A549 treated with dexamethasone at 1 μM for 4 hours (cell line): Measurements from ENCODE around the gene ICE1. TPM values are rescaled to one million over a fixed set of nuclear protein-coding genes. Genes with fewer than 3 reads are reported as not detected.

Source experiments
- total RNA-seq: library from RNA; stranded (reverse); fragments of 200-300 nt; extraction: Qiagen RNA extraction; gene quantifications from 5 replicates; pipeline ENCODE4 v1.2.3, GENCODE V29; 2022

ICE1 gene, protein sequence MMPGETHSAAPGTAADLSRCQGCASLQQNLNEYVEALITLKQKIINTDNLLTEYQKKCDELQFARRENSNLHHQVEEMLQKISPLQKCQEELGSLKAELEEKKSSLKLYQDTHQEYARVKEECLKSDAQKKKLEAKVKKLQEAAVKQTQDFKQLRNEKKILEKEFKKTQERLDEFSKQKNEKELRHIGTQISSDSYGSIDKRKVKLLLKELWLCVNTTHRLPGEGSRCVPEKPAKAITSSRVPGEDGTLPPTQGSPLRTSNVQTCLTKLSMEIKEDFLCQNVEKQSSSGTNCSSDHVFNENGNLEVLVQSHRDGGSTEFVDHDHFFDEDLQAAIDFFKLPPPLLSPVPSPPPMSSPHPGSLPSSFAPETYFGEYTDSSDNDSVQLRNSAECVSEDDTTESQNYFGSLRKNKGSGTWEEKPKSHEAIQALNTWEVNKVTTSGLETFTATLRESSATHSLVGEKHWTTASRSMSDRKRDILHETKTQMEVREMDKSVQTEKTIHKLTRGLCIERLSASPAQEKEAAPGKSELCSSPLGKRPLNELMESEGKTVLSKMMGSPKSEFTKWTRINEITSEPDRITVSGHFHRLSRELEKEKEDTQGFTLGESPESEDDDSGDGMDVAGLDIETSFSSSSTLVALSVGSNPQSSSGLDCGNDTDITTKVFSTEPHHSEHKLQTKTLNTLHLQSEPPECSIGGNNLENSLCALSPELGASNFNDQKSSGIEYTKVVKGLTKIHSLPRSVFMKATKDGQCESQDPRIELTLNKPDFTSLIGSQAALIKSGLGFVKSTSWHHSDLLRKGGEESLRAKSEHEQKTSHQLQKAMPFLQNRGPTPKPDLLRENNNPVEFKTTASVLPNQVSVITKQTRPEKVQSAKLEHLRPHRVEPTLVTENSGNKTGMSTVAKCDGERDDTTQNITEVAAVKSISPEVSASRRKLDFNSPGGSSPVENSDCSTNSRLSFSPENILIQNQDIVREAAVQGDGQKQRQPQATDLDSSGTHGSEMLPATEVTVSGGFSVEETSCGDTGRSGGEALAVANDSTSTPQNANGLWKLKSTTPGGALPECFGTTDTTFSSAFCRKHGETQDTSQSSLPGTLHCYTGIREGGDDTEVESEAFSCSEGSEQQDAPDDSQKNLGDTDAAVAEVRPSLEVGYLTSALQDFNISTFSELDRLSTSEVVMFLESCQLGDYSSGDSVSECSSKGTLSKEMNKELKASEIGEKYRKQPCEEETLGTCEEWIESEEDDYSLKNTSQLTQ (N-terminal part only)
- total RNA-seq, result 19.9 to 30.5 TPM (median 26.8 TPM) in 5 replicates

DNA sequence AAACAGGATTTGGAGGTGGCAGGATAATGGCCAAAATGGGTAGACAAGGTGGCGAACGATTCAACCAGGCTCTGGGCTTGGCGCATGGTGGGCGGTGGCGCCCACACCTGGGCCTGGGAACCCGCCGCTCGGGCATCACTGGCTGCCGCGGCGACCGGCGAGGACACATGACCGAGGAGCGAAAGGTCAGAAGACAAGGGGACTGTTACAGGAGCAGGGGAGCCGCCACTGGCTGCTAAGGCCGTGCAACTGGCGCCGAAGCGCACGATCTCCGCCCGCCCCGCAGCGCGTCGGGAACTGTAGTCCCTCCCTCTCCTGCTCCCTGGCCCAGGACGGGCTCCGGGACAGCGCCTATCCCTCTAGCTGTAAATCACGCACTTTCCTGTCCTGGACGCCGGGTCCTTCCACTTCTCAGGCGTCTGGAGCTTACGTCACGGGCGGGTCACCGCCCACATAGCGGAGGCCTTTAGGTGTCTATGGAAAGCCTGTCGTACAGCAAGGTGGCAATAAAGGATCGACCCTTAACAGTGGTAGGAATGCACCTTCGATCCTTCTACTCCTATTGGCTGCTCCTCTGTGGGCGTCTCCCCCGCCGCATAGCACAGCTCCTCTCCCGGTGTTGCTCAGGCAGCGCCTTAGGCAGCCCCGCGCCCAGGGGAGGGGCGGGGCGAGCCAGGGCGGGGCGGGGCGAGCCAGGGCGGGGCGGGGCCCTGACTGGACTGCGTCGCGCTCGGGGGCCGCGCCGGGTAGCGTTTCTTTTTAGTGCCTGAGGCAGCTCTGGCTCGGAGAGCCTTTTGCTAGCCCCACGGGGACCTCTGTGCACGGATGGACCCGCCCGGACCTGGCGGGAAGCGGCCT lies at the start of gene ICE1:
Gene ICE1, plus strand, starts transcription at position 717 of the 858 bp plus-strand sequence. CDS start 239 bp downstream, outside the sequence.

